Right lobe of liver (tissue), 6 donors: Measurements from ENCODE around the gene HBS1L. TPM values are rescaled to one million over a fixed set of nuclear protein-coding genes. Genes with fewer than 3 reads are reported as not detected.

Source experiments
- ATAC-seq, 4 donors: fragments of 200-7000 bp; cut with Tn5 transposase; one replicate each; pipeline ENCODE4 v1.9.1; 2020; ENCODE audit warnings: mild to moderate bottlenecking in 4 of 4, moderate library complexity in 4 of 4
- DNase-seq, 3 donors: peaks; one replicate each; pipeline ENCODE4 v3.0.0-alpha.2; 2020
- H3K27ac ChIP-seq, 3 donors: fragments of 200-600 bp; one replicate each; pipeline ENCODE4 v1.8.0; 2022
- H3K27me3 ChIP-seq, 2 donors: fragments of 200-600 bp; one replicate each; pipeline ENCODE4 v1.8.0; 2022
- H3K36me3 ChIP-seq, 4 donors: fragments of 200-600 bp; sonication (generic) in 1 of 4; one replicate each; pipeline versions ENCODE4 v1.5.1 to v1.8.0; 2017 to 2022; ENCODE audit warnings: control low read depth in 1 of 4
- H3K4me1 ChIP-seq, 4 donors: fragments of 200-600 bp; sonication (generic) in 1 of 4; one replicate each; pipeline versions ENCODE4 v1.5.1 to v1.8.0; 2017 to 2022; ENCODE audit warnings: control low read depth in 1 of 4
- H3K4me3 ChIP-seq, 3 donors: fragments of 200-600 bp; one replicate each; pipeline ENCODE4 v1.8.0; 2022
- H3K9me3 ChIP-seq, 4 donors: fragments of 200-600 bp; sonication (generic) in 1 of 4; one replicate each; pipeline versions ENCODE4 v1.5.1 to v1.8.0; 2017 to 2022; ENCODE audit warnings: control low read depth in 1 of 4
- CTCF ChIP-seq, 4 donors: fragments of 200-600 bp in 3 of 4; fragments of 450-650 bp in 1 of 4; IDR thresholded peaks; one replicate each; pipeline versions ENCODE4 v1.5.1 to v1.8.0; 2016 to 2022; ENCODE audit warnings: antibody characterized with exemption in 4 of 4, mild to moderate bottlenecking in 2 of 4
- POLR2A ChIP-seq: fragments of 450-650 bp; IDR thresholded peaks from one replicate; pipeline ENCODE4 v1.6.1; 2017; ENCODE audit warnings: antibody characterized with exemption, mild to moderate bottlenecking
- WGBS: methylation state at CpG from one replicate; pipeline ENCODE4 v1.1.6; 2018; ENCODE audit warnings: low coverage, low lambda C conversion rate; ENCODE audit not compliant: insufficient coverage; ENCODE audit errors: missing lambda C conversion rate; 5-methylcytosine and 5-hydroxymethylcytosine counted together
- intact Hi-C, 2 donors: fragments of 100-400 bp; cut with DNase I; formaldehyde crosslinking; loops; one replicate each; pipeline versions ENCODE4 v1.11.2 to v1.14.1; 2022
- total RNA-seq, 6 experiments: library from RNA; depleted of rRNA in 2 of 6; stranded (reverse); fragments of >200 nt in 2 of 6; fragmentation: NEBNext Ultra II Directional in 3 of 6; extraction: Animal tissue kit (Norgen Biotek cat#: 25700) in 3 of 6; gene quantifications; one replicate each; pipeline versions ENCODE4 v1.1.0 to v1.2.4, GENCODE V29; 2016 to 2023
- donor health status: DM: no; HTN: yes; CAD: no.
- donor health status: DM: no; HTN: no; CAD: no.
- donor health status: DM: no; HTN: no; CAD: no.
- donor health status: DM: no; HTN: yes; CAD: no.
- donor health status: DM: no; HTN: yes; CAD: no.

The HBS1L gene
- total RNA-seq, 6 experiments from 2014 or later: 31.8 to 47.2 (median 37.1) TPM

- ATAC-seq (no peak), DNase-seq (no peak)
- H3K9me3 ChIP-seq: no peaks in the 10 kb centered on the region
- intact Hi-C loops: no loop called here
- H3K27ac ChIP-seq: no peak overlapping the region
- 70% methylated on average over 3 of the region's 3 CpGs for WGBS
- no peak overlapping the region for H3K4me3 ChIP-seq
- no peaks in the 10 kb centered on the region for H3K36me3 ChIP-seq
- no peaks in the 10 kb centered on the region for H3K27me3 ChIP-seq
- TF ChIP-seq POLR2A (no peak), CTCF (IDR thresholded peaks at IDR 0.05) (no peak)
- no peaks in the 10 kb centered on the region for H3K4me1 ChIP-seq
Observed at GRCh38 chr6:135066806-135067205, 12.2 kb upstream of the HBS1L start.

- Histone ChIP-seq H3K36me3 (no peaks in the 10 kb centered on the region), H3K27me3 (no peaks in the 10 kb centered on the region), H3K27ac (no peak overlapping the region), H3K4me1 (no peaks in the 10 kb centered on the region), H3K4me3 (no peak overlapping the region), H3K9me3 (no peaks in the 10 kb centered on the region)
- intact Hi-C loops: no loop called here
- 87% methylated on average over 2 of the region's 2 CpGs for WGBS
- no peak for TF ChIP-seq CTCF (IDR thresholded peaks at IDR 0.05)
- no peak for TF ChIP-seq POLR2A
- no peak for DNase-seq
- ATAC-seq: no peak
Observed at GRCh38 chr6:135066397-135066796, 11.8 kb upstream of the HBS1L start.

GRCh38 chr6:135064586-135064985, 10.0 kb upstream of the HBS1L start:
- Histone ChIP-seq H3K4me1 (no peaks in the 10 kb centered on the region), H3K4me3 (no peak overlapping the region), H3K27ac (no peak overlapping the region), H3K9me3 (no peaks in the 10 kb centered on the region), H3K27me3 (no peaks in the 10 kb centered on the region), H3K36me3 (no peaks in the 10 kb centered on the region)
- intact Hi-C loops: no loop called here
- WGBS: 33% methylated on average over 1 of the region's 1 CpG
- ATAC-seq (no peak), DNase-seq (no peak)
- TF ChIP-seq POLR2A (no peak), CTCF (IDR thresholded peaks at IDR 0.05) (no peak)

- H3K36me3 ChIP-seq: no peaks in the 10 kb centered on the region
- H3K9me3 ChIP-seq: no peaks in the 10 kb centered on the region
- no peak for TF ChIP-seq CTCF (IDR thresholded peaks at IDR 0.05)
- TF ChIP-seq POLR2A: no peak
- H3K27me3 ChIP-seq: no peaks in the 10 kb centered on the region
- no peak overlapping the region for H3K27ac ChIP-seq
- WGBS: 61% methylated on average over 3 of the region's 3 CpGs
- ATAC-seq (no peak), DNase-seq (no peak)
- intact Hi-C loops: no loop called here
- no peaks in the 10 kb centered on the region for H3K4me1 ChIP-seq
- H3K4me3 ChIP-seq: no peak overlapping the region
Observed at GRCh38 chr6:135063926-135064325, 9.3 kb upstream of the HBS1L start.

GRCh38 chr6:135062735-135063134, 8.1 kb upstream of the HBS1L start:
- TF ChIP-seq CTCF (IDR thresholded peaks at IDR 0.05) (no peak), POLR2A (no peak)
- intact Hi-C loops: no loop called here
- no peak for ATAC-seq
- Histone ChIP-seq H3K4me3 (no peak overlapping the region), H3K27ac (no peak overlapping the region), H3K9me3 (no peaks in the 10 kb centered on the region), H3K27me3 (no peaks in the 10 kb centered on the region), H3K36me3 (no peaks in the 10 kb centered on the region), H3K4me1 (no peaks in the 10 kb centered on the region)
- 37% methylated on average over 5 of the region's 7 CpGs for WGBS
- no peak for DNase-seq
